Gastroesophageal sphincter (tissue), 4 donors: Measurements from ENCODE around the gene SPSB4. TPM values are rescaled to one million over a fixed set of nuclear protein-coding genes. Genes with fewer than 3 reads are reported as not detected.

Experiments
- ATAC-seq: fragments of 150-250 bp; one replicate; pipeline ENCODE4 v1.9.1; 2016; ENCODE audit warnings: mild to moderate bottlenecking, moderate library complexity
- H3K27ac ChIP-seq, 4 donors: fragments of 200-600 bp; sonication (generic) in 3 of 4; 1 replicate in 3 of 4; 2 replicates in 1 of 4; pipeline ENCODE4 v1.5.1; 2016 to 2019
- H3K27me3 ChIP-seq: fragments of 200-600 bp; sonication (generic); one replicate; pipeline ENCODE4 v1.5.1; 2019
- H3K36me3 ChIP-seq, 2 donors: fragments of 200-600 bp; sonication (generic); one replicate each; pipeline ENCODE4 v1.5.1; 2019; ENCODE audit warnings: control low read depth in 1 of 2
- H3K4me1 ChIP-seq, 3 donors: fragments of 200-600 bp; sonication (generic); 1 replicate in 2 of 3; 2 replicates in 1 of 3; pipeline ENCODE4 v1.5.1; 2016 to 2019; ENCODE audit warnings: control low read depth in 2 of 3
- H3K4me3 ChIP-seq, 2 donors: fragments of 200-600 bp; sonication (generic); one replicate each; pipeline ENCODE4 v1.5.1; 2019; ENCODE audit warnings: mild to moderate bottlenecking in 1 of 2, moderate library complexity in 1 of 2
- H3K9me3 ChIP-seq, 3 donors: fragments of 200-600 bp; sonication (generic); one replicate each; pipeline ENCODE4 v1.5.1; 2017 to 2019; ENCODE audit warnings: control low read depth in 2 of 3
- CTCF ChIP-seq, 4 experiments: fragments of 200-600 bp in 2 of 4; fragments of 450-650 bp in 2 of 4; sonication (generic) in 1 of 4; IDR thresholded peaks; one replicate each; pipeline ENCODE4 v1.5.1; 2017 to 2019; ENCODE audit warnings: antibody characterized with exemption in 4 of 4, mild to moderate bottlenecking in 2 of 4, moderate library complexity in 2 of 4
- EP300 ChIP-seq: sonication (generic); formaldehyde crosslinking; IDR thresholded peaks from one replicate; pipeline ENCODE4 v1.6.1; 2017; ENCODE audit warnings: antibody characterized with exemption, mild to moderate bottlenecking
- POLR2A ChIP-seq, 2 donors: fragments of 450-650 bp; IDR thresholded peaks; one replicate each; pipeline ENCODE4 v1.6.1; 2017; ENCODE audit warnings: antibody characterized with exemption in 2 of 2, mild to moderate bottlenecking in 2 of 2, moderate library complexity in 1 of 2
- POLR2AphosphoS5 ChIP-seq: sonication (generic); formaldehyde crosslinking; IDR thresholded peaks from one replicate; pipeline ENCODE4 v1.6.1; 2017; ENCODE audit warnings: antibody characterized with exemption
- WGBS, 2 donors: methylation state at CpG; one replicate each; pipeline ENCODE4 v1.1.5; 2018; ENCODE audit warnings: low coverage in 1 of 2; 5-methylcytosine and 5-hydroxymethylcytosine counted together
- total RNA-seq, 4 donors: library from RNA; depleted of rRNA; stranded (reverse); fragments of >200 nt; gene quantifications; one replicate each; pipeline ENCODE4 v1.1.0, GENCODE V29; 2016

The SPSB4 gene
- total RNA-seq = 1 to 10 TPM in 3 of 4 donors, under 1 TPM in 1; 0.22 to 3.4 (median 1.2) TPM

GRCh38 chr3:141050576-141051442 lies at the start of gene SPSB4:
Gene SPSB4 (plus strand): TSS chr3:141051347. CDS start chr3:141066105, 14,758 bp downstream.
- peaks cover 51% of the 10 kb centered on the region for H3K27me3 ChIP-seq
- no peaks in the 10 kb centered on the region for H3K36me3 ChIP-seq
- H3K4me3 ChIP-seq = peak within 1 kb of the TSS; percentile 21 to 64
- peaks cover 0 to 29% (median 21%) of the 10 kb centered on the region in 3 donors for H3K4me1 ChIP-seq
- H3K27ac ChIP-seq = peak within 1 kb of the TSS in 3 of 4 donors; percentile 51 to 73 (median 70)
- no peaks in the 10 kb centered on the region for H3K9me3 ChIP-seq
- peak; percentile 86 for ATAC-seq
- WGBS, 2 donors = 33 to 64% methylated on average over 3 of the region's 68 CpGs
- TF ChIP-seq CTCF (IDR thresholded peaks at IDR 0.05) (peak in 2 of 4 experiments; percentile 57 to 67), EP300 (no peak)

GRCh38 chr3:141006344-141006743 lies 44.8 kb upstream of the SPSB4 start:
- 100% methylated on average over 1 of the region's 1 CpG for WGBS, 2 donors
- TF ChIP-seq CTCF (IDR thresholded peaks at IDR 0.05) = no peak
- TF ChIP-seq EP300 = no peak
- TF ChIP-seq POLR2AphosphoS5 = no peak
- TF ChIP-seq POLR2A (IDR thresholded peaks at IDR 0.05) = no peak
- Histone ChIP-seq H3K9me3 (no peaks in the 10 kb centered on the region), H3K4me3 (no peak overlapping the region), H3K4me1 (peaks cover 0 to 2% (median 1%) of the 10 kb centered on the region in 3 donors), H3K27ac (no peak overlapping the region), H3K27me3 (peaks cover 4% of the 10 kb centered on the region), H3K36me3 (no peaks in the 10 kb centered on the region)
- no peak for ATAC-seq

- Histone ChIP-seq H3K27me3 (peaks cover 4% of the 10 kb centered on the region), H3K27ac (no peak overlapping the region), H3K4me1 (peaks cover 0 to 8% (median 3%) of the 10 kb centered on the region in 3 donors), H3K9me3 (no peaks in the 10 kb centered on the region), H3K36me3 (no peaks in the 10 kb centered on the region), H3K4me3 (no peak overlapping the region)
- no peak for ATAC-seq
- 61 to 68% methylated on average over 2 to 3 of the region's 3 CpGs for WGBS, 2 donors
- TF ChIP-seq POLR2A (IDR thresholded peaks at IDR 0.05) (no peak), POLR2AphosphoS5 (no peak), CTCF (IDR thresholded peaks at IDR 0.05) (no peak), EP300 (no peak)
Measured at GRCh38 chr3:141009496-141009895, 41.7 kb upstream of the SPSB4 start.

- Histone ChIP-seq H3K4me3 (no peak overlapping the region), H3K9me3 (no peaks in the 10 kb centered on the region), H3K36me3 (no peaks in the 10 kb centered on the region), H3K27me3 (peaks cover 4% of the 10 kb centered on the region), H3K27ac (no peak overlapping the region), H3K4me1 (peaks cover 0 to 8% (median 3%) of the 10 kb centered on the region in 3 donors)
- ATAC-seq = peak; percentile 43
- 17 to 20% methylated on average over 10 to 11 of the region's 13 CpGs for WGBS, 2 donors
- TF ChIP-seq POLR2AphosphoS5 (no peak), CTCF (IDR thresholded peaks at IDR 0.05) (peak; percentile 64 to 90 (median 69))
Measured at GRCh38 chr3:141011232-141011996, 39.7 kb upstream of the SPSB4 start.
